Coronary artery (tissue), 2 donors: Measurements from ENCODE around the gene ZNF281.

Experiments
- DNase-seq: peaks from one replicate; pipeline ENCODE4 v3.0.0-alpha.2; 2017; ENCODE audit warnings: low spot score
- H3K27ac ChIP-seq, 2 donors: fragments of 200-600 bp; sonication (generic); one replicate each; pipeline ENCODE4 v1.5.1; 2016 to 2019
- H3K4me3 ChIP-seq: fragments of 200-600 bp; sonication (generic); 2 replicates; pipeline ENCODE4 v1.5.1; 2016; ENCODE audit warnings: mild to moderate bottlenecking, moderate library complexity
- CTCF ChIP-seq: fragments of 200-600 bp; sonication (generic); IDR thresholded peaks from one replicate; pipeline ENCODE4 v1.5.1; 2019; ENCODE audit warnings: antibody characterized with exemption

ZNF281 gene

GRCh38 chr1:200388791-200389190, 21.0 kb downstream of the ZNF281 start:
- no peak overlapping the region for H3K27ac ChIP-seq
- TF ChIP-seq CTCF, result no peak

GRCh38 chr1:200386416-200386815, 23.4 kb downstream of the ZNF281 start:
- Histone ChIP-seq H3K4me3 (no peak overlapping the region), H3K27ac (no peak overlapping the region)
- DNase-seq, result no peak
- no peak for TF ChIP-seq CTCF

More at GRCh38 chr1:200388791-200389190, 21.0 kb downstream of the ZNF281 start:
- H3K4me3 ChIP-seq, result no peak overlapping the region
- DNase-seq, result no peak

- no peak for TF ChIP-seq CTCF
- Histone ChIP-seq H3K4me3 (no peak overlapping the region), H3K27ac (no peak overlapping the region)
- DNase-seq, result no peak
Measured at GRCh38 chr1:200384818-200385390, 24.9 kb downstream of the ZNF281 start.

- Histone ChIP-seq H3K4me3 (no peak overlapping the region), H3K27ac (no peak overlapping the region)
- no peak for TF ChIP-seq CTCF
- DNase-seq, result no peak
Measured at GRCh38 chr1:200381256-200381984, 28.4 kb downstream of the ZNF281 start.

GRCh38 chr1:200380589-200381021, 29.2 kb downstream of the ZNF281 start:
- TF ChIP-seq CTCF, result no peak
- H3K4me3 ChIP-seq, result no peak overlapping the region
- no peak overlapping the region for H3K27ac ChIP-seq
- DNase-seq, result no peak

DNA sequence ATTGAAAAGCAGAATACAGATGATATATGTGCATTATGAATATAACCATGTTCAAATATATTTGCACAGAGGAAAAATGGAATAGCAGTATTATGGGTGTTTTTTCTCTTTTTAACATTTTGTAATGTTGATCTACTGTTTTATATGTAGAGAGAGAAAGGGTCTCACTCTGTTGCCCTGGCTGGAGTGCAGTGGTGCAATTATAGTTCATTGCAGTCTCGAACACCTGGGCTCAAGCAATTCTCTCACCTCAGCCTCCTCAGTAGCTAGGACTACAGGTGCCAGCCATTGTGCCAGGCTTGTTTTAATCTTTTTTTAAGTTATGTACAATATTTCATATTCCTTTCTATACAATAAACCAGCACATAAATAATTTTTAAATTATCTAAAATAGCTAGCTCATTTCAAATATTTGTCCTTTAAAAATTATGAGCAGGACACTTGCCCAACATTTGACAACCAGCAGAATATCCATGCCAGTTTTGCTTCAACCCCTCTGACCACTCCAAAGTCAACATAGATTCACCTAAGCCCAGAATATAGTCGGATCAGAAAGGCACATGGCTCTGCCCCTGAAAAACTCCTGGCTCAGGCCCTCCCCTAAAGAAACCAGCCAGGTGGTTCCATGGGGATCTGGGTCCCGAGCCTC, 29.8 kb downstream of the ZNF281 start:
- no peak for TF ChIP-seq CTCF
- H3K4me3 ChIP-seq, result no peak overlapping the region
- DNase-seq, result no peak
- no peak overlapping the region for H3K27ac ChIP-seq

DNA sequence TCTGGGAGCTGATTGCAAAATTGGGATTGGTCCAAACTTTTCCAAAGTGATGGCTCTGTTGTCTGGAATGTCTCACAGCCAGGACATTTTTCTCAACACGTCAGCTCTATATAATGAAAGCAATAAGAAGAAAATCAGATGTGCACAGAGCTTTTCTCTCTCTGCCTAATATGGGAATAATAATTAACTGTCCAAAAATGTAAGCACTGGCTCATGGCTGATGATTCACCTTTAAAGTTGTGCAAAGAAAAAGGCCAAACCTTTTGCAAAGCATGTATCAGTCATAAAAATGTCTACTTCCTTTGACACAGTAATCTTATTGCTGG, 30.4 kb downstream of the ZNF281 start:
- no peak overlapping the region for H3K4me3 ChIP-seq
- no peak for TF ChIP-seq CTCF
- no peak for DNase-seq
- no peak overlapping the region for H3K27ac ChIP-seq
